HG02970 (cell line): ENCODE results near the gene XPR1.

Experiments
- ATAC-seq: cut with Tn5 transposase; IDR thresholded peaks from one replicate; pipeline ENCODE4 v1.9.1; 2021; ENCODE audit warnings: mild to moderate bottlenecking, moderate library complexity, moderate number of reproducible peaks; ENCODE audit not compliant: unreplicated experiment, low FRiP score

The XPR1 gene

DNA sequence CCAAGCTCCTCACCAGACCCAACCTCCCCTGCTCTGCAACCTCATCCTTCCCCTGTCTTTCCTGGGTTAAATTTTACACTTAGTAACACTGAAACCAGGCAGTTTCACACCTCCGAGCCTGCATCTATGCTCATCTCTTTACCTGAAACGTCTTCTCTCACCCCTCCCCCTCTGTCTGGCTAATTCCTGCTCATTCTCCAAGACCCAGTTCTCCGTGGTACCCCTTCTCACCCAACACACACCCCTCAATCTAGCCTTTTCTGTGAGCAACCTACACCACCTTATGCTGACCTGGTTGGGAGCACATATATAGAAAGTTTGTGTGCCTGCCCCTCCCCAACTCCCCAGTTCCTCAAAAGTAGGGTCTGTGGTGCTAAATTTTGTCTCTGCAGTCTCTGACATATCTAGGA is 277.2 kb downstream of the XPR1 start:
- ATAC-seq: peak; percentile 20

DNA sequence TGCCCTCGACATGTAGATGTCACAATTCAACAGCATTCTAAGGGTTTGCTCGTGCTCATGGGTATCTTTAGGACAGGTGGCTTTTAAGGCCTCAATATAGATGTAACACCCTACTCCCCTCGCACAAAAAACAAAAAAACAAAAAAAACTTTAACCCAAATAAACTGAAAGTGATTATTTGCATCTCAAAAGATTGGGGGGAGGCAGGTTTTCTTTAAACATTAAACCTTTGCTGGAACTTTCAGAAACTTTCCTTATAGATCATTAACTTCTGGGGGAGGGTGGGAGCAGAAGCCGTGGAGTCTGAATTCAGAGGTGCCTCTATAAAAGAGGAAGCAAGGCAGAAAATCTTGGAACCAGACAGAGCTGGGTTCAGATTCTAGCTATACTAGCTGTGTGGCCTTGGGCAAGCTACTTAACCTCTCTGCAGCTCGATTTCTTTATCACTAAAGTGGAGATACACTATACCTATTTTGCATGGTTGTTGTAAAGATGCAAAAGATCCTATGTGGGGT is 277.7 kb downstream of the XPR1 start:
- ATAC-seq: peak; percentile 42

GRCh38 chr1:180911640-180912191 is 279.9 kb downstream of the XPR1 start:
- ATAC-seq: no peak

GRCh38 chr1:180912211-180912800 is 280.5 kb downstream of the XPR1 start:
- ATAC-seq: no peak

GRCh38 chr1:180912801-180913565 is 281.2 kb downstream of the XPR1 start, which contains the start of gene KIAA1614:
Gene KIAA1614 (plus strand): TSS chr1:180912897. CDS start chr1:180913244, 347 bp downstream.
- ATAC-seq: no peak

GRCh38 chr1:180915426-180915965 is 283.7 kb downstream of the XPR1 start:
- ATAC-seq: no peak

DNA sequence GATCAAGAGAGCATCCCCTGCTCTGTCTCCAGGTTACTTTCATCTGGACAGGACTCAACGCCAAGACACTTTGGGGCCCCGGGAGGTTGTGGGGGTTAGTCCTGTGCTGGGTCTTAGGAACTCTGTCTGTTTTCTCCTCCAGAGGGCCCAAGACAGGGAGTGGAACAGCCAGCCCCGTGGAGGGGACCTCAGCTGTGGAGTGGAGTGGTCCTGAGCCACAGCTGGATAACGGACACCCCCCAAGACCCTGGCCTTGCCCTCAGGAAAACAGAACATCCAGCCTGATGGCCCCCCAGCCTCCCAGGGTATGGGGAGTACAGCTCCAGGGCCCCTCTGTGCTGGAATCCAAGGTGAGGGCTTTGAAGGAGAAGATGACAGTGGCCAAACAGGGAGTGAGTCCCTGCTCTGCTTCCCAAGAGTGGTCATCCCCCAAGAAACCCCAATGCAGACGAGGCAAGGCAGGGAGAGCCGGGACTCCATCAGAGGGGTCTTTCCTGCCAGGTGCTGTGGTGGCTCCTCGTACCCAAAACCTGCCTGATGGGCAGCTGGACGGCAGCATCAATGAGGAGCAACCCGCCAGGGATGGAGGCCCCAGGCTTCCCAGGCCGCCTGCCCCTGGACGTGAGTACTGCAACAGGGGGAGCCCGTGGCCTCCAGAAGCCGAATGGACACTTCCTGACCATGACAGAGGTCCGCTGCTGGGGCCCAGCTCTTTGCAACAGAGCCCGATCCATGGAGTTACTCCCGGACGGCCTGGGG is 284.4 kb downstream of the XPR1 start:
- ATAC-seq: no peak

DNA sequence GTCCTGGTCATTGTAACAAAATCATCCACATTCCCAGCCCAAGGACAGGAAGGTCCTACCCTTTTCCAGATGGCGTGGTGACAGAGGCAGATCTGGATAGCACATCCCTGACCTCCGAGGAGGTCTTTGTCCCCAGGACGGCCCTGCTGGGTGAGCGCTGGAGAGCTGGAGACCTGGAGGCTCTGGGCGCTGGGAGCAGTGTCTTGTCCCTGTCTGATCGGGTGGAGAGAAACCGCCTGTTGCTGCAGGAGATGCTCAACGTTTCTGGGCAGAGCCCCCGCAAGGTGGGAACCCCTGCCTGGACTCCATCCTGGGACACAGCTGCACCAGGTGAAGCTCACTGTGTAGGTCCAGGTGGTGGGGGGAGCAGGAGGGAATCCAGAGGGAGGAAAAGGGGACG is 284.9 kb downstream of the XPR1 start:
- ATAC-seq: no peak

DNA sequence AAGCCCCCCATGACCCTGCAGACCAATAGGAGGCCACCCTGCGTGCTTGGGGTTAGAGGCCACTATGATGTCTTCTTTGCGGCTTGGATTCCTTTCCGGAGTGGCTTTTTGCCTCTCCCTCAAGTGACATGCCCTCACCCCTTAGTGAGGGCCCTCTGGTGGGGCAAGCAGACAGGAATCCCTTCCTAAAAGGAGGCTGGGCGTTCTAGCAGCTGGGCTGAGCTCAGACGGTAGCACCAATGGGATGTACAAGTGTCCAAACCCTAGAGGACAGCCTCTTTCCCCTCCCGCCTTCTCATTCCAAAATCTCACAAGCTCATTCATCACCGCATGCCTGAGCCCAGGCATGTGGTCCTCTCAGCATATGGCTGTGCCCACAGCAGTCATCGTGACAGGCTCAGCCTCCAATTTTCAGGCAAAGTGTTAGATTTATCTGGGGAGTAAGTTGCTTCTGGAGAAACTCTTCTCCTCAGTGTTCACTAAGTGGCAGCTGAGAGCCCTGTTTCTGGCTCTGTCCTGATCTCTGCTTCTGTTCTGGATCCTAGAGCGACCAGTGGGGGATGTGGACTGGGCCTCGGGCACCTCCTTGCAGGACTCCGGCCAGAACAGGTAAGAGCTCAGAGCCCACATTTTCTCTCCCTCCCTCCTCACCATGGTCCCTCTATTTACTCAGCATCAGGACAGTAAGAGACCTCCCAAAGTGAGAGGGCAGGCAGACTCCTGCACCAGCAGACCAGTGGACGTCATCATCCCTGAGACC is 285.7 kb downstream of the XPR1 start:
- ATAC-seq: no peak

DNA sequence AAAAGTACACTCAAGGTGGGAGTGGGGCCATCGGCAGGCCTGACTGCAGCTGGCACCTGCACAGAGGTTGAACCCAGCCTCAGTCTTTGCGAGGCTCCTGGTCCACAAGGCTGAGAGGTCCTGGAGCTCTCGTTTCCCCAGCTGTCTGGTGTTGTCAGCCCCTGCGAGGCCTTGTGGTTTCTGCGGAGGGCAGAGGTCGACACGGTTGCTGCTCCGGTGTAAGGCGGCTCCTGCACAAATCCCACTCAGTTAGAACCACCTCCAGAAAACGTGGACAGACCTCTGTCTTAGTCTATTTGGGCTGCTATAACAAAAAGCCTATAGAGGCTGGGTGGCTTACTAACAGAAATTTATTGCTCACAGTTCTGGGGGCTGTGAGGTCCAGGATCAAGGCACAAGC is 286.7 kb downstream of the XPR1 start:
- ATAC-seq: no peak

GRCh38 chr1:180919183-180919700 is 287.4 kb downstream of the XPR1 start:
- ATAC-seq: no peak

DNA sequence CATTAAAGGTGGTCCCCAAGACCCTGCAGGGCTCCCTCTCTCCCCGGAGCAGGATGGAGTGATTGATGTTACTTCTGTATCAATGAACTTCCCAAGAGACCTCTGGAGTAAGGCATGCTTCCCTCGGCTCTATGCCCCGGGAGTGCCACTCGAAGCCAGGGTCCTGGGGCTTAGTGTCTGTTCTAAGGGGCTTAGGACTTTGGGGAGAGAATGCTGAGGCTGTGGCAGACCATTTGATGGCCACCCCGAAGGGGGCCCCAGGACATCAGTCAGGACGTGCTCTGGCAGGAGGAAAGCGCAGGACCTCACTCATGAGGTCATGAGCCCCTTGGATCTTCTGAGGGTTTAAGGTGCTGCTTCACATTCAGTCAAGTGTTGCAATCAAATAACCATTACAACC is 288.4 kb downstream of the XPR1 start:
- ATAC-seq: no peak

DNA sequence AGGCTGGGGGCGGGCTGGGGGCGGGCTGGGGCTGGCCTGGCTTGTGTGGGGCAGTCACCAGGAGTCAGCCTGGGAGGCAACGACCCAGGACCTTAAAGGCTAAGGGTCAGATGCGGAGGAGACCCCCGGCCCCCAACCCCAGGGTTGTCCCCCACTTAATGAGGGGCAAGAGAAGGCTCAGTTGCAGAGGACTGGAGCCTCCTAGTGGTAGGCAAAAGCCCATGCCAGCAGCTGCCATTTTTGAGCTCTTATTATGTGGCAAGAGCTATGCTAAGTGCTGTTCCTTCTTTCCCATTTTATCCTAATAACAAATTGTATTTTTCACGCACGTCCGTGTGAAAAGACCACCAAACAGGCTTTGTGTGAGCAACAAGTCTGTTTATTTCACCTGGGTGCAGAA is 288.9 kb downstream of the XPR1 start:
- no peak for ATAC-seq

DNA sequence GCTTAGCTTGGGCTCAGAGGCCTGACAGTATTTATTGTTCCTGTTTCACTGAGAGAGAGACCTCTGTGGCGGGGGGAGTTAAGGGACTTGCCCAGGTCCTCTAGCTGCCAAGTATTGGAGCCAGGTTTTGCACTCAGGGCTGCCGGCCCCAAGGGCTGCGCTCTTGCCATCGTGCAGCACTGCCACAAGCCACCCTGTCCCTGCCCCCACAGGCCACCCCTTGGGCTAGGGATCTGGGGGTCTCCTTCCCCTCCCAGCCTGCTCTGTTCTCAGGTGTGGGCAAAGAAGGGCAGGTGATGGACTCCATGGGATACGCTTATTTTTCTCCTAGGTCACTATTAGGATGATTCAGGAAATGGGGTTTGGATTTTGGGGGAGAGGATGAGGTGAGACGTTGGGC is 289.6 kb downstream of the XPR1 start:
- ATAC-seq: no peak

- no peak for ATAC-seq
Measured at GRCh38 chr1:180921891-180922630, 290.2 kb downstream of the XPR1 start.

DNA sequence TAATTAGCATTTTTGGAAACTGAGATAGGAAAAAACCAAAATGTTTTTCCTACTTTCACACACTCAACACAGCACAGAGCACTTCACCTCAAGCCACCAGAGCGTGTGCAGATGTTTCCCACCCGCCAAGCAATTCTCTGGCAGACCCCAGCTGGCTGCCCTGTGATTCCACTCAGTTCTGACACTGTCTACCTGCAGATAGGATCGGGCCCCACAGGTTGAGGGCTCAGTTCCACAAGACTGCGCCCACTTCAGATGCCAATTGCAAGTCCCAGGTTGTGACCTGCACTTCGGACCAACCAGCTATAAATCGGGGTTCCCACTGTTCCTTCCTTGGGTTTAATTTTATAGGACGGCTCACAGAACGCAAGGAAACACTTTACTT is 290.8 kb downstream of the XPR1 start:
- ATAC-seq: no peak

DNA sequence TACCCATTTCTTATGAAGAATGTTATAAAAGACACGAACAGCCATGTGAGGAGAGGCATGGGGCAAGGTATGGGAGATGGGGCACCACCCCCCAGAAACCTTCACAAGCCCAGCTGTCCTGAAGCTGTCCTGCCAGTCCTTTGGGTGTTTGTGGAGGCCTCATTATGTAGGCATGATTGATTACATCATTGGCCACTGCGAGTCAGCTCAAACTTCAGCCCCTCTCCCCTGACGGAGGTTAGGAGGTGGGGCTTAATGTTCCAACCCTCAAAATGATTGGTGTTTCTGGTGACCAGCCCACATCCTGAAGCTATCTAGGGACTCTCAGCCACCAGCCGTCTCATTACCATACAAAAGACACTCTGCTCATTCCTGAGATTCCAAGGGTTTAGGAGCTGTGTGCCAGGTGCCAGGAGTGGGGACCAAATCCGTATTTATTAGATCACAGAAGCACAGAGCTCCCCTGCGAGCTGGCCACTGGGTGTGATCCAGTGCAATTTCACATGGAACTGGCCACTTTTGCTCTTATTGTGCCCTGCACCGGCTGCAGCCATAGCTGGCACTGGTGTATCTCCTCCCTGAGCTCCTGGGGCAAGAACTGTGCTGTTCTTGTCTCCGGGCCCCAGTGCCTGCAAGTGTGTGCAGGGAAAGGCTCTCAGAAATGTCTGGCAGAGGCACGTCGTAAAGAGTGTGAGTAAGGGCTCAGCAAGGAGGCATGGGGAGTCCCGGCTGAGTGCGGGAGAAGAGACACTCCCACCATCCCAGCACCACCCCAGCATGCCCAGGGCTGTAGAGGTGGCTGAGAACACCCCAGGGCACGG is 291.4 kb downstream of the XPR1 start:
- ATAC-seq: no peak

DNA sequence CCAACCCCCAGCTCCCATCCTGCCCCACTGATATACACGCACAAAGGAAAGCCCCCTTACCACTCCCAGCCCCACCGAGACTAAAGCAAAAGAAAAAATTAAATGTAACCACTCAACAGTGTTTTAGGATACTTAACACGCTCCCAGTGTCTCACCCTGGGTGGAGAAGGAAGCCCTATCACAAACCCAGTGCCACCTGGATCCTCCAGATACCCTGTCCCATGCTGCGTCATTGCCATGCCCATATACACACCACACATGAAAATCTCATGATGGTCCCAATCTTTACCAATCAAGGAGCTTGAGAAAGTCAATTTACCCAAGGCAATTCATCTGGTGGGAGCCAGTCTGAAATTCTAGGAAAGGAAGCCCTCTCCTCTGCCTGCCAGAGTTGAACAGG is 292.1 kb downstream of the XPR1 start:
- ATAC-seq: no peak
